HepG2 (cell line): ENCODE data around the gene FAM168A. TPM values are rescaled to one million over a fixed set of nuclear protein-coding genes. Genes with fewer than 3 reads are reported as not detected.

ENCODE experiments used
- ATAC-seq: fragments of 200-7000 bp; cut with Tn5 transposase; 3 replicates; pipeline ENCODE4 v1.9.1; 2020; ENCODE audit warnings: mild to moderate bottlenecking, moderate library complexity
- BruUV-seq: library from RNA; stranded (reverse); fragments of 400-500 nt; replicated peaks from 2 replicates; lab custom pipeline; 2021; lab: Mats Ljungman, UMichigan
- CTCF ChIA-PET: fragments of 300-600 bp; formaldehyde crosslinking; extraction: SDS; loops from one replicate; lab custom pipeline; 2021; ENCODE audit warnings: low total read pairs, inconsistent platforms, low intra/inter-chr PET ratio; lab: Yijun Ruan, JAX
- POLR2A ChIA-PET: fragments of 350-600 bp; sonication (Branson Sonifier 250); formaldehyde crosslinking; loops from one replicate; lab custom pipeline; 2020; ENCODE audit warnings: antibody characterized with exemption, inconsistent platforms; lab: Yijun Ruan, JAX
- DNase-seq: peaks from one replicate; pipeline ENCODE4 v3.0.0-alpha.2; 2015; ENCODE audit warnings: low spot score
- FAIRE-seq: peaks from 3 replicates; lab custom pipeline; 2011; peaks lifted over from hg19 to GRCh38; lab: Jason Lieb, UNC
- H2AFZ ChIP-seq: one replicate; pipeline ENCODE4 v1.6.1; 2011; ENCODE audit warnings: low read length, inconsistent platforms
- H3K27ac ChIP-seq: fragments of 300-600 bp; 3 replicates; pipeline ENCODE4 v1.8.0; 2011; ENCODE audit warnings: mixed run types, mild to moderate bottlenecking, mixed read lengths, low read length, inconsistent platforms; ENCODE audit not compliant: insufficient read depth; ENCODE audit errors: extremely low read length
- H3K27me3 ChIP-seq, 2 experiments: fragments of 200-600 bp in 1 of 2; 2 replicates in 1 of 2; 3 replicates in 1 of 2; pipeline versions ENCODE4 v1.6.0 to v1.8.0; 2011; ENCODE audit warnings: low read length in 2 of 2, mild to moderate bottlenecking in 2 of 2, moderate library complexity in 2 of 2, inconsistent platforms in 1 of 2; ENCODE audit not compliant: insufficient read depth in 2 of 2, control insufficient read depth in 1 of 2
- H3K36me3 ChIP-seq, 2 experiments: fragments of 200-600 bp in 1 of 2; replicated peaks in 1 of 2; 2 replicates in 1 of 2; 3 replicates in 1 of 2; pipeline versions ENCODE4 v1.5.1 to v1.8.0; 2011; ENCODE audit warnings: low read length in 2 of 2, inconsistent platforms in 1 of 2; ENCODE audit not compliant: insufficient read depth in 2 of 2, control insufficient read depth in 1 of 2
- H3K4me1 ChIP-seq: 2 replicates; pipeline ENCODE4 v1.5.1; 2012; ENCODE audit warnings: low read length, inconsistent platforms; ENCODE audit not compliant: insufficient read depth
- H3K4me2 ChIP-seq: 2 replicates; pipeline ENCODE4 v1.6.0; 2011; ENCODE audit warnings: low read depth, low read length, inconsistent platforms
- H3K4me3 ChIP-seq, 3 experiments: fragments of 200-600 bp in 1 of 3; sonication (generic), shearing (Covaris generic) in 1 of 3; replicated peaks in 1 of 3; 2 replicates each; pipeline ENCODE4 v1.5.1; 2011 to 2016; ENCODE audit warnings: low read length in 3 of 3, inconsistent platforms in 2 of 3, low read depth in 2 of 3, mild to moderate bottlenecking in 2 of 3, control low read depth in 1 of 3, mixed read lengths in 1 of 3; ENCODE audit not compliant: insufficient read depth in 1 of 3
- H3K79me2 ChIP-seq: one replicate; pipeline ENCODE4 v1.6.1; 2011; ENCODE audit warnings: low read length, inconsistent platforms; ENCODE audit not compliant: insufficient read depth
- H3K9ac ChIP-seq: 2 replicates; pipeline ENCODE4 v1.6.0; 2011; ENCODE audit warnings: mild to moderate bottlenecking, low read depth, low read length, inconsistent platforms; ENCODE audit not compliant: insufficient read depth
- H3K9me3 ChIP-seq: 2 replicates; pipeline ENCODE4 v1.5.1; 2012; ENCODE audit warnings: mild to moderate bottlenecking, low read length
- H4K20me1 ChIP-seq: 2 replicates; pipeline ENCODE4 v1.6.0; 2011; ENCODE audit warnings: inconsistent platforms, mild to moderate bottlenecking, low read length, moderate library complexity; ENCODE audit not compliant: insufficient read depth
- ADNP ChIP-seq: sonication (generic); formaldehyde crosslinking; IDR thresholded peaks from 2 replicates; pipeline ENCODE4 v1.4.0; 2020; ENCODE audit warnings: missing genetic modification reagents
- EHMT2 ChIP-seq: fragments of 200-600 bp; sonication (generic); IDR thresholded peaks from 2 replicates; pipeline ENCODE4 v1.7.0; 2017; ENCODE audit warnings: antibody characterized with exemption, low read depth, low read length, borderline replicate concordance
- FOXP1 ChIP-seq, 2 experiments: fragments of 450-650 bp in 1 of 2; IDR thresholded peaks; 2 replicates each; pipeline ENCODE4 v1.6.1; 2017 to 2018; ENCODE audit warnings: antibody characterized with exemption in 1 of 2
- KLF6 ChIP-seq: IDR thresholded peaks from 2 replicates; pipeline ENCODE4 v1.8.0; 2016; ENCODE audit warnings: missing biosample characterization, missing genetic modification reagents
- NFE2L1 ChIP-seq: sonication (generic); formaldehyde crosslinking; IDR thresholded peaks from 2 replicates; pipeline ENCODE4 v1.4.0; 2020; ENCODE audit warnings: missing genetic modification reagents, mild to moderate bottlenecking, borderline replicate concordance
- NFIC ChIP-seq: IDR thresholded peaks from 2 replicates; pipeline ENCODE4 v1.6.1; 2012; ENCODE audit warnings: mild to moderate bottlenecking, low read length, inconsistent platforms
- ONECUT2 ChIP-seq: sonication (generic); formaldehyde crosslinking; IDR thresholded peaks from 2 replicates; pipeline ENCODE4 v1.4.0; 2020; ENCODE audit warnings: missing genetic modification reagents
- PHF8 ChIP-seq: sonication (generic); formaldehyde crosslinking; IDR thresholded peaks from 2 replicates; pipeline ENCODE4 v1.5.0; 2020; ENCODE audit warnings: missing genetic modification reagents
- SP4 ChIP-seq: sonication (generic); formaldehyde crosslinking; IDR thresholded peaks from 2 replicates; pipeline ENCODE4 v1.8.1; 2023; ENCODE audit warnings: mild to moderate bottlenecking, missing genetic modification reagents
- SRF ChIP-seq: IDR thresholded peaks from 2 replicates; pipeline ENCODE4 v1.6.1; 2011; ENCODE audit warnings: mild to moderate bottlenecking, low read depth, low read length, moderate library complexity
- ZNF30 ChIP-seq: sonication (generic); formaldehyde crosslinking; IDR thresholded peaks from 2 replicates; pipeline ENCODE4 v1.5.0; 2020; ENCODE audit warnings: mild to moderate bottlenecking, missing genetic modification reagents
- ZNF451 ChIP-seq: sonication (generic); formaldehyde crosslinking; IDR thresholded peaks from 2 replicates; pipeline ENCODE4 v1.5.0; 2020; ENCODE audit warnings: mild to moderate bottlenecking, missing genetic modification reagents
- ZNF780A ChIP-seq: sonication (generic); formaldehyde crosslinking; IDR thresholded peaks from 2 replicates; pipeline ENCODE4 v1.8.0; 2022; ENCODE audit warnings: mild to moderate bottlenecking, missing genetic modification reagents, moderate library complexity
- in situ Hi-C: cut with HindIII; loops from 2 replicates; pipeline ENCODE4 v1.10.0; 2017; ENCODE audit warnings: low pct_unique_long_range_greater_than_20kb; ENCODE audit not compliant: extremely low pct_ligation_motif_present
- intact Hi-C: fragments of 100-400 bp; cut with micrococcal nuclease; formaldehyde crosslinking; loops from one replicate; pipeline ENCODE4 v1.10.0; 2022; ENCODE audit not compliant: unreplicated experiment
- polyA plus RNA-seq, 8 experiments: library from polyadenylated mRNA; depleted of rRNA in 3 of 8; stranded (reverse) in 7 of 8; unstranded in 1 of 8; fragments of >200 nt; fragmentation: Illumina TruSeq in 4 of 8; extraction: Trizol in 4 of 8; gene quantifications; 2 replicates each; pipeline versions ENCODE4 v1.2.1 to v1.2.3, GENCODE V29; 2011 to 2016; ENCODE audit warnings: low read depth in 4 of 8, missing spikeins in 1 of 8, mixed read lengths in 1 of 8; ENCODE audit not compliant: insufficient read depth in 1 of 8
- total RNA-seq, 5 experiments: library from RNA; depleted of rRNA; stranded (reverse); fragments of >200 nt; fragmentation: Illumina TruSeq; extraction: Trizol; gene quantifications; 2 replicates each; pipeline ENCODE4 v1.2.3, GENCODE V29; 2016; ENCODE audit warnings: low read depth in 1 of 5
- TF ChIP-seq, protein P1 (sequence below): sonication (generic); formaldehyde crosslinking; IDR thresholded peaks from 2 replicates; pipeline ENCODE4 v1.4.0; 2020; ENCODE audit warnings: mild to moderate bottlenecking, missing genetic modification reagents, borderline replicate concordance
- TF ChIP-seq, protein P2 (sequence below): sonication (generic); formaldehyde crosslinking; IDR thresholded peaks from 2 replicates; pipeline ENCODE4 v1.5.0; 2020; ENCODE audit warnings: missing genetic modification reagents, mild to moderate bottlenecking, borderline replicate concordance
- TF ChIP-seq, protein P3 (sequence below): sonication (generic); formaldehyde crosslinking; IDR thresholded peaks from 2 replicates; pipeline ENCODE4 v1.5.1; 2020; ENCODE audit warnings: mild to moderate bottlenecking, missing genetic modification reagents

Gene FAM168A
- total and polyA plus RNA-seq, 2 of the 13 experiments (the other 11 are each of a cell fraction or from before 2014, with no cell fraction given) = 13.9 to 15.8 TPM

DNA sequence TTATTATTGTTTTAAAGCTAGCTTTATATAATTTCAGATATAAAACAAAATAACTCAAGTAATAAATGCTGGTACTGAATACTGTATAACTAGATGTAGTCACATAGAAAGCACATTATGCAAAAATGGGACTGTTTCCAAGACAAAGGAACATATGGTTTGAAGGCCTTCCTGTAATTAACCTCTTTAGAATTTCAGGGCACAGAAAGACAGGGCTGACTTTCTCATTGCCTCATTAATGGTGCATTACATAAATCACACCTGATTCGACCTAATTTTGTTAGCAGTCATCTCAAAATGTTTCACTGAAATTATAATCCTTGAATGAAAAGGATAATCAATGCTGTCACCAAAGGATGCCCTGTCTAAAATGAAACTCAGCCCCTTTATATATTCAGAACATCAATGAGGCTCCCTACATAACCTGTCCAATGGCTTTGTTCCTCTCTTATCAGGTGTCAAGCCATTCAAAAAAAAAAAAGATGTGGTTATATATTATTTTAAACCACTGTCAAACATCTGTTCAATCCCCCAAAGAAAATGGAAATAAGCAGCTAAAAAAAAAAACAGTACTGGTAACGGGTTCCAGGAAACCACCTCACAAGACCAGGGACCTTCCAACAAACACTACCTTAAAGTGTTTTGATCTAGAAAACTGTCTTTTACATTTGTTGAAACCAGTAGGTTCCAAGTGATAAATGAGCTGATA lies 77.4 kb downstream of the FAM168A start (continued):
- TF ChIP-seq, protein P1, sequence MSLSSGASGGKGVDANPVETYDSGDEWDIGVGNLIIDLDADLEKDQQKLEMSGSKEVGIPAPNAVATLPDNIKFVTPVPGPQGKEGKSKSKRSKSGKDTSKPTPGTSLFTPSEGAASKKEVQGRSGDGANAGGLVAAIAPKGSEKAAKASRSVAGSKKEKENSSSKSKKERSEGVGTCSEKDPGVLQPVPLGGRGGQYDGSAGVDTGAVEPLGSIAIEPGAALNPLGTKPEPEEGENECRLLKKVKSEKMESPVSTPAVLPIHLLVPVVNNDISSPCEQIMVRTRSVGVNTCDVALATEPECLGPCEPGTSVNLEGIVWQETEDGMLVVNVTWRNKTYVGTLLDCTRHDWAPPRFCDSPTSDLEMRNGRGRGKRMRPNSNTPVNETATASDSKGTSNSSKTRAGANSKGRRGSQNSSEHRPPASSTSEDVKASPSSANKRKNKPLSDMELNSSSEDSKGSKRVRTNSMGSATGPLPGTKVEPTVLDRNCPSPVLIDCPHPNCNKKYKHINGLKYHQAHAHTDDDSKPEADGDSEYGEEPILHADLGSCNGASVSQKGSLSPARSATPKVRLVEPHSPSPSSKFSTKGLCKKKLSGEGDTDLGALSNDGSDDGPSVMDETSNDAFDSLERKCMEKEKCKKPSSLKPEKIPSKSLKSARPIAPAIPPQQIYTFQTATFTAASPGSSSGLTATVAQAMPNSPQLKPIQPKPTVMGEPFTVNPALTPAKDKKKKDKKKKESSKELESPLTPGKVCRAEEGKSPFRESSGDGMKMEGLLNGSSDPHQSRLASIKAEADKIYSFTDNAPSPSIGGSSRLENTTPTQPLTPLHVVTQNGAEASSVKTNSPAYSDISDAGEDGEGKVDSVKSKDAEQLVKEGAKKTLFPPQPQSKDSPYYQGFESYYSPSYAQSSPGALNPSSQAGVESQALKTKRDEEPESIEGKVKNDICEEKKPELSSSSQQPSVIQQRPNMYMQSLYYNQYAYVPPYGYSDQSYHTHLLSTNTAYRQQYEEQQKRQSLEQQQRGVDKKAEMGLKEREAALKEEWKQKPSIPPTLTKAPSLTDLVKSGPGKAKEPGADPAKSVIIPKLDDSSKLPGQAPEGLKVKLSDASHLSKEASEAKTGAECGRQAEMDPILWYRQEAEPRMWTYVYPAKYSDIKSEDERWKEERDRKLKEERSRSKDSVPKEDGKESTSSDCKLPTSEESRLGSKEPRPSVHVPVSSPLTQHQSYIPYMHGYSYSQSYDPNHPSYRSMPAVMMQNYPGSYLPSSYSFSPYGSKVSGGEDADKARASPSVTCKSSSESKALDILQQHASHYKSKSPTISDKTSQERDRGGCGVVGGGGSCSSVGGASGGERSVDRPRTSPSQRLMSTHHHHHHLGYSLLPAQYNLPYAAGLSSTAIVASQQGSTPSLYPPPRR (CRISPR knock-in tag) = no peak
- no peak for TF ChIP-seq PHF8 (CRISPR knock-in tag)
- TF ChIP-seq, protein P2, sequence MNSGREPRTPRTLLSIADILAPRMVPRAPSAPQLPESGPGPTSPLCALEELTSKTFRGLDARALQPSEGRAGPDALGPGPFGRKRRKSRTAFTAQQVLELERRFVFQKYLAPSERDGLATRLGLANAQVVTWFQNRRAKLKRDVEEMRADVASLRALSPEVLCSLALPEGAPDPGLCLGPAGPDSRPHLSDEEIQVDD (CRISPR knock-in tag) = no peak

DNA sequence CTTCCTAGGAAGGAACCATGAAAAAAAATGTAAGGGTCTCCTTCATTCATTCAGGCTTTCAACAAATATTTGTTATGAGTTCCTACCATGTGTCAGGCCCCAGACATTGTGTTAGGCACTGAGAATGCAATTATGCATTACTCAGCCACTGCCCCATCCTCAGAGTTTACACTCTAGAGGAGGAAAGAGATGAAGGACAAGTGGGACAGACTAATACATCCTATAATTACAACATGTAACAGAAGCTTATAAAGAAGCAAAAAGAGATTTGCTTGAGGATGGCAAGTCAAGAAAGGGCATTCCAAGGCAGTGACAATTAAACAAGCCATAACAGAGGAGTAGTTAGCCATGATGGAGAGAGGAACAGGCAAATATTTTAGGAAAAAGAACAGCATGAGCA lies 78.6 kb downstream of the FAM168A start:
- POLR2A ChIA-PET = no interaction called here
- CTCF ChIA-PET = no interaction called here
- Histone ChIP-seq H3K4me3 (no peak overlapping the region), H3K79me2 (no peaks in the 10 kb centered on the region), H3K4me1 (peaks cover 10% of the 10 kb centered on the region; the same call in 1 of the 2 replicates), H3K27me3 (no peaks in the 10 kb centered on the region), H3K9ac (no peak overlapping the region), H3K27ac (no peak overlapping the region), H3K4me2 (no peak overlapping the region), H4K20me1 (no peaks in the 10 kb centered on the region), H3K36me3 (no peaks in the 10 kb centered on the region), H2AFZ (no peak overlapping the region), H3K9me3 (0 out of 2 replicates have a peak, but pooled peaks cover 4% of the 10 kb centered on the region)
- ATAC-seq = no peak
- DNase-seq = no peak
- in situ Hi-C loops (no loop called here), intact Hi-C loops (no loop called here)
- BruUV-seq = no TSS peak
- FAIRE-seq = no peak
- TF ChIP-seq EHMT2 = no peak
- TF ChIP-seq SP4 (CRISPR knock-in tag) = no peak
- no peak for TF ChIP-seq ZNF30 (CRISPR knock-in tag)
- no peak for TF ChIP-seq ONECUT2 (CRISPR knock-in tag)
- TF ChIP-seq, protein P3, sequence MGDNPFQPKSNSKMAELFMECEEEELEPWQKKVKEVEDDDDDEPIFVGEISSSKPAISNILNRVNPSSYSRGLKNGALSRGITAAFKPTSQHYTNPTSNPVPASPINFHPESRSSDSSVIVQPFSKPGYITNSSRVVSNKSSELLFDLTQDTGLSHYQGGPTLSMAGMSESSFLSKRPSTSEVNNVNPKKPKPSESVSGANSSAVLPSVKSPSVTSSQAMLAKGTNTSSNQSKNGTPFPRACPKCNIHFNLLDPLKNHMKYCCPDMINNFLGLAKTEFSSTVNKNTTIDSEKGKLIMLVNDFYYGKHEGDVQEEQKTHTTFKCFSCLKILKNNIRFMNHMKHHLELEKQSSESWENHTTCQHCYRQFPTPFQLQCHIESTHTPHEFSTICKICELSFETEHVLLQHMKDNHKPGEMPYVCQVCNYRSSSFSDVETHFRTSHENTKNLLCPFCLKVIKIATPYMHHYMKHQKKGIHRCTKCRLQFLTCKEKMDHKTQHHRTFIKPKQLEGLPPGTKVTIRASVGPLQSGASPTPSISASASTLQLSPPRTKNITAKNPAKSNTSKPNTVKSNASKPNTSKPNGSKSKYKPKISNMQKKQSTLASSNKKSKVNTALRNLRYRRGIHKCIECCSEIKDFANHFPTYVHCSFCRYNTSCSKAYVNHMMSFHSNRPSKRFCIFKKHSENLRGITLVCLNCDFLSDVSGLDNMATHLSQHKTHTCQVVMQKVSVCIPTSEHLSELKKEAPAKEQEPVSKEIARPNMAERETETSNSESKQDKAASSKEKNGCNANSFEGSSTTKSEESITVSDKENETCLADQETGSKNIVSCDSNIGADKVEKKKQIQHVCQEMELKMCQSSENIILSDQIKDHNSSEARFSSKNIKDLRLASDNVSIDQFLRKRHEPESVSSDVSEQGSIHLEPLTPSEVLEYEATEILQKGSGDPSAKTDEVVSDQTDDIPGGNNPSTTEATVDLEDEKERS (CRISPR knock-in tag) = no peak
- no peak for TF ChIP-seq ZNF780A (CRISPR knock-in tag)
- TF ChIP-seq NFE2L1 (CRISPR knock-in tag) = no peak
- no peak for TF ChIP-seq FOXP1 (IDR thresholded peaks at IDR 0.05)
- TF ChIP-seq FOXP1 (CRISPR knock-in tag; IDR thresholded peaks at IDR 0.05) = no peak
- no peak for TF ChIP-seq ZNF451 (CRISPR knock-in tag)
- TF ChIP-seq ADNP (CRISPR knock-in tag) = no peak
- no peak for TF ChIP-seq PHF8 (CRISPR knock-in tag)
- TF ChIP-seq SRF = no peak
- TF ChIP-seq KLF6 (CRISPR knock-in tag) = no peak
- no peak for TF ChIP-seq NFIC
